ENCODE results near the gene IPPK.

IPPK gene

DNA sequence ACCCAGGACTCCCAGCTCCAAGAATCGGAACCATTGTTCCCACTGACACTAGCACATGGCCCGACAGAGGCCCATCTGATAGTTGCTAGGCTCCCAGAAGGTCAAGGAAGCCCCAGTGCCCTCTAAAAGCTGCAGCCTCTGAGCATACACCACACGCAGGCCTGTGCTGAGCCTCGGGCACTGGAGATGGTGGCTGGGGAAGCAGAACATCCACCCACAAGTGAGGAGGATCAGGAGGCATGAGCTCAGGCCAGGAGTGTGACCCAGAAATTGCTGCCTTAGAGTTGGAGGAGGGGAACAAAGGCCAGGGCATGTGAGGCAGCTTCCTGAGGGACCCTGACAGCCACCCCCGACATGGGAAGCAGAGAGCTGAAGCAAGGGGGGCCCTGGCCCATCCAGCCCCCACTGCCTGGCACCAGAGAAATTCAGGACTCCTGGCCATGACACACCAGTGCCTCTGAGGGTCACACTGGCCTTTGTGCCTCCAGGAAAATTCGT lies 21.4 kb downstream of the IPPK start:
- Histone ChIP-seq H3K4me3 (ENCODE audit: low read depth, low read length) (no peak overlapping the region), H3K27me3 (ENCODE audit: insufficient read depth, low read length) (no peaks in the 10 kb centered on the region), H2AFZ (ENCODE audit: low read length, unreplicated experiment) (no peak overlapping the region), H3K79me2 (ENCODE audit: control insufficient read depth, insufficient read depth, low read length, unreplicated experiment) (peaks cover 4% of the 10 kb centered on the region), H3K27ac (ENCODE audit: low read depth, low read length) (no peak overlapping the region), H3K36me3 (ENCODE audit: insufficient read depth, low read length) (peaks cover 29% of the 10 kb centered on the region; the same call in 1 of the 2 replicates), H3K4me1 (ENCODE audit: control insufficient read depth, insufficient read depth, low read length, unreplicated experiment) (no peaks in the 10 kb centered on the region)

DNA sequence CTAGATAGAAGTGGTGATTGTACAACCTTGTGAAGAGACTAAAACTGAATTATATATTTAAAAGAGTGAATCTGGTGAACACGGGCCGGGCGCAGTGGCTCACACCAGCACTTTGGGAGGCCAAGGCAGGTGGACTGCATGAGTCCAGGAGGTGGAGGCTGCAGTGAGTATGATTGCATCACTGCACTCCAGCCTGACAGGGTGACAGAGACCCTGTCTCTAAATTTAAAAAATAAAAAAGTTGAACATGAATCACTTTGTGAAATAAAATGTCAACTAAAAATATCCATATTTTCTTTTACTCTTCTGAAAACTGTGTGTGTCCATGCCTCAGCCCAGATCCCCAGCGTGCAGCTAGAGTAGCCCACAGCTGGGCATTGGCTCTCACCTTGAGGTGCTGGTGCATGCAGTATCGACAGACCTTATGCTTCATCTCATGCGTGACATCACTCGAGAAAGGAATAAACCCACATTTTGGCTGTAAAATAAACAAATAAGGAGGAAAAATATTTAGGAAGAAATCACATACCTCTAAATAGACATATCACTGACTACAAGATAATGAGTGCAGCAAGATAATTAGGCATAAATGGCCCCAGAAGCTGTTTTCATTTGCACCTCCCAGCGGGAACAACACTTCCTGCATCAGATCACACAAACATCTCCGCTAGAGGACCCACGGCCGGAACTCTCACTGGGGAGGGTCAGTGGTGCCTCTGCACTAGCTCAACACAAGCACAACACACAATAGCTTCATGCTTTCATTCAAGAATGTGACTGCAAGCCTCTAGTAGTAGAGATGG lies 22.1 kb downstream of the IPPK start:
- H3K36me3 ChIP-seq (ENCODE audit: insufficient read depth, low read length): peaks cover 31% of the 10 kb centered on the region; the same call in 1 of the 2 replicates
- no peaks in the 10 kb centered on the region for H3K4me1 ChIP-seq (ENCODE audit: control insufficient read depth, insufficient read depth, low read length, unreplicated experiment)
- no peaks in the 10 kb centered on the region for H3K79me2 ChIP-seq (ENCODE audit: control insufficient read depth, insufficient read depth, low read length, unreplicated experiment)
- no peak overlapping the region for H2AFZ ChIP-seq (ENCODE audit: low read length, unreplicated experiment)
- no peak overlapping the region for H3K27ac ChIP-seq (ENCODE audit: low read depth, low read length)
- no peak overlapping the region for H3K4me3 ChIP-seq (ENCODE audit: low read depth, low read length)
- H3K27me3 ChIP-seq (ENCODE audit: insufficient read depth, low read length): no peaks in the 10 kb centered on the region

GRCh38 chr9:92645041-92645440 lies 24.9 kb downstream of the IPPK start:
- no peak overlapping the region for H3K27ac ChIP-seq (ENCODE audit: low read depth, low read length)
- H3K4me3 ChIP-seq (ENCODE audit: low read depth, low read length): no peak overlapping the region
- H2AFZ ChIP-seq (ENCODE audit: low read length, unreplicated experiment): no peak overlapping the region
- H3K79me2 ChIP-seq (ENCODE audit: control insufficient read depth, insufficient read depth, low read length, unreplicated experiment): no peaks in the 10 kb centered on the region
- no peaks in the 10 kb centered on the region for H3K27me3 ChIP-seq (ENCODE audit: insufficient read depth, low read length)
- H3K4me1 ChIP-seq (ENCODE audit: control insufficient read depth, insufficient read depth, low read length, unreplicated experiment): no peaks in the 10 kb centered on the region
- peaks cover 29% of the 10 kb centered on the region; the same call in 1 of the 2 replicates for H3K36me3 ChIP-seq (ENCODE audit: insufficient read depth, low read length)

- H3K36me3 ChIP-seq (ENCODE audit: insufficient read depth, low read length): peaks cover 29% of the 10 kb centered on the region; the same call in 1 of the 2 replicates
- no peak overlapping the region for H3K27ac ChIP-seq (ENCODE audit: low read depth, low read length)
- no peaks in the 10 kb centered on the region for H3K4me1 ChIP-seq (ENCODE audit: control insufficient read depth, insufficient read depth, low read length, unreplicated experiment)
- no peaks in the 10 kb centered on the region for H3K79me2 ChIP-seq (ENCODE audit: control insufficient read depth, insufficient read depth, low read length, unreplicated experiment)
- no peak overlapping the region for H3K4me3 ChIP-seq (ENCODE audit: low read depth, low read length)
- no peak overlapping the region for H2AFZ ChIP-seq (ENCODE audit: low read length, unreplicated experiment)
- H3K27me3 ChIP-seq (ENCODE audit: insufficient read depth, low read length): no peaks in the 10 kb centered on the region
Observed at GRCh38 chr9:92644278-92644677, 25.7 kb downstream of the IPPK start.

GRCh38 chr9:92642564-92642963 lies 27.4 kb downstream of the IPPK start:
- H3K4me1 ChIP-seq (ENCODE audit: control insufficient read depth, insufficient read depth, low read length, unreplicated experiment): no peaks in the 10 kb centered on the region
- no peak overlapping the region for H2AFZ ChIP-seq (ENCODE audit: low read length, unreplicated experiment)
- no peak overlapping the region for H3K27ac ChIP-seq (ENCODE audit: low read depth, low read length)
- H3K4me3 ChIP-seq (ENCODE audit: low read depth, low read length): no peak overlapping the region
- peaks cover 29% of the 10 kb centered on the region; the same call in 1 of the 2 replicates for H3K36me3 ChIP-seq (ENCODE audit: insufficient read depth, low read length)
- H3K79me2 ChIP-seq (ENCODE audit: control insufficient read depth, insufficient read depth, low read length, unreplicated experiment): no peaks in the 10 kb centered on the region
- no peaks in the 10 kb centered on the region for H3K27me3 ChIP-seq (ENCODE audit: insufficient read depth, low read length)

DNA sequence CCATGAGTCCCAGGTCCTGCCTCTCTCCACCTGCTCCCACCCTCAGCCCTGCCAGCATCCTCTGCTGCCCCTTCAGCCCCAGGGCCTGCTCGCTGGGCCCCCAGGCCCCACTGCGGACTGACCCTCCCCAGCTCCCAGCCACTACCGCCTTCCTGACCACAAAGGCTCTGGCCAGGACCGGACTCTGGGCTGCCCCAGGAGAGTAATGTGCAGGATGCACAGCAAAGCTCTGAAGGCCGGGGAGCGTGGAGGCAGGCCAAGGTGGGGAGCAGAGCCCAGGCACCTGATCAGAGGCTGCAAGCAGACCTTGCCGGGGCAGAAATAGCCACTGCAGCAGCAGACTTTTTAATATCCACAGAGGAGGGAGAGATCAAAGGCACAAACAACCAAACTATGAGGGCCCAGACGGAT lies 27.9 kb downstream of the IPPK start:
- Histone ChIP-seq H3K79me2 (ENCODE audit: control insufficient read depth, insufficient read depth, low read length, unreplicated experiment) (no peaks in the 10 kb centered on the region), H3K27me3 (ENCODE audit: insufficient read depth, low read length) (no peaks in the 10 kb centered on the region), H3K4me1 (ENCODE audit: control insufficient read depth, insufficient read depth, low read length, unreplicated experiment) (no peaks in the 10 kb centered on the region), H3K36me3 (ENCODE audit: insufficient read depth, low read length) (peaks cover 25% of the 10 kb centered on the region; the same call in 1 of the 2 replicates), H3K27ac (ENCODE audit: low read depth, low read length) (no peak overlapping the region), H2AFZ (ENCODE audit: low read length, unreplicated experiment) (no peak overlapping the region), H3K4me3 (ENCODE audit: low read depth, low read length) (no peak overlapping the region)

DNA sequence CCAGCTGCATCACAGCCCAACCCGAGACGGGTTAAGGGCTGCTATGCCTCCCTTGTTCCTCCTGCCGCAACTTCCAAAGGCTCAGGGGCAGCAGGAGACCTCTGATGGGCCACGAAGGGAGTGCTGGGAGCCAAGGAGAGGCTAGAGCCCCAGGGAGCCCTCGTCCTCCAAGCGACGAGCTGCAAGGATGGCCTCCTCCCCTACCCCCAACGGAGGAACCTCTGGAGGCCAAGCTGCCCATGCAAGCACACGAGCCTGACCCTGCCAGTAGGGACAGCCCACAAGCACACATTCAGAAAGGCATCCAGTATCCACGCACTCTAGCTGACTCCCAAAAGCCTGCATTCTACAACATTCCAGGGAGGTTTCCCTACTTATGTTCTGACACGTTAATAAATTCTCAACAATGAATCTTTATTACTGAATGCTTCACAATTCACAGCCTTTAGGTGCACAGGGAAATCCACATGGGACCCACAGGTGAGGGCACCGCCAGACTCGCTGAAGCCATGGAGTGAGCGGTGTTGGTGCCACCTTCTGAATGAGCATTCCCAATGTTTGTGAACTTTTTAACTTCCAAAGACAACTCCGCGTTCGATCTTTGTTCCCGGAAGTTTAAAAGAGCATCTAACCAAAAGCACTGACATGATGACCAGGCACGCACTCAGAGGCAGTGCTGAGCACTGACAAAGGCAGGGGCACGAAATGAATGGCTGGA lies 28.7 kb downstream of the IPPK start:
- Histone ChIP-seq H3K36me3 (ENCODE audit: insufficient read depth, low read length) (peaks cover 22% of the 10 kb centered on the region; the same call in 1 of the 2 replicates), H3K27me3 (ENCODE audit: insufficient read depth, low read length) (no peaks in the 10 kb centered on the region), H3K27ac (ENCODE audit: low read depth, low read length) (no peak overlapping the region), H2AFZ (ENCODE audit: low read length, unreplicated experiment) (no peak overlapping the region), H3K4me3 (ENCODE audit: low read depth, low read length) (no peak overlapping the region), H3K4me1 (ENCODE audit: control insufficient read depth, insufficient read depth, low read length, unreplicated experiment) (no peaks in the 10 kb centered on the region), H3K79me2 (ENCODE audit: control insufficient read depth, insufficient read depth, low read length, unreplicated experiment) (no peaks in the 10 kb centered on the region)

- H3K36me3 ChIP-seq (ENCODE audit: insufficient read depth, low read length): peaks cover 16% of the 10 kb centered on the region; the same call in 1 of the 2 replicates
Observed at GRCh38 chr9:92640398-92641091, 29.4 kb downstream of the IPPK start.

GRCh38 chr9:92639791-92640271 lies 30.1 kb downstream of the IPPK start:
- no peaks in the 10 kb centered on the region for H3K27me3 ChIP-seq (ENCODE audit: insufficient read depth, low read length)
- H3K36me3 ChIP-seq (ENCODE audit: insufficient read depth, low read length): peaks cover 10% of the 10 kb centered on the region; the same call in 1 of the 2 replicates
- no peaks in the 10 kb centered on the region for H3K79me2 ChIP-seq (ENCODE audit: control insufficient read depth, insufficient read depth, low read length, unreplicated experiment)
- H3K27ac ChIP-seq (ENCODE audit: low read depth, low read length): no peak overlapping the region
- no peaks in the 10 kb centered on the region for H3K4me1 ChIP-seq (ENCODE audit: control insufficient read depth, insufficient read depth, low read length, unreplicated experiment)
- H2AFZ ChIP-seq (ENCODE audit: low read length, unreplicated experiment): no peak overlapping the region
- H3K4me3 ChIP-seq (ENCODE audit: low read depth, low read length): no peak overlapping the region

More at GRCh38 chr9:92640398-92641091, 29.4 kb downstream of the IPPK start:
- H3K79me2 ChIP-seq (ENCODE audit: control insufficient read depth, insufficient read depth, low read length, unreplicated experiment): no peaks in the 10 kb centered on the region
- no peaks in the 10 kb centered on the region for H3K4me1 ChIP-seq (ENCODE audit: control insufficient read depth, insufficient read depth, low read length, unreplicated experiment)
- H3K27me3 ChIP-seq (ENCODE audit: insufficient read depth, low read length): no peaks in the 10 kb centered on the region
- H2AFZ ChIP-seq (ENCODE audit: low read length, unreplicated experiment): no peak overlapping the region
- no peak overlapping the region for H3K4me3 ChIP-seq (ENCODE audit: low read depth, low read length)
- H3K27ac ChIP-seq (ENCODE audit: low read depth, low read length): no peak overlapping the region

DNA sequence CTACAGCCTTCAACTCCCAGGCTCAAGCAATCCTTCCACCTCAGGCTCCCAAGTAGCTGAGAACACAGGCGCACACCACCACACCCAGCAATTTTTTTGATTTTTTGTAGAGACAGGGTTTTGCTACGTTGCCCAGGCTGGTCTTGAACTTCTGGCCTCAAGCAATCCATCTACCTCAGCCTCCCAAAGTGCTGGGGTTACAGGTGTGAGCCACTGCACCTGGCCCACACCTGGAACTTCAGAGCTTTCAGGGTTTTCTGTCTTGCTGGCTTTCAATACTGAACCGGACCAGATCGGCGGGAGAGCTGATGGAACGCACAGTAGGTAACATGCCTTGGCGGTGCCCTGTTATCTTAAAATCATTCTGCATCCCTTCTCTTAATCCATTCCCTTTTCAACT lies 30.8 kb downstream of the IPPK start:
- peaks cover 8% of the 10 kb centered on the region; the same call in 1 of the 2 replicates for H3K36me3 ChIP-seq (ENCODE audit: insufficient read depth, low read length)

More for the DNA sequence above, 30.8 kb downstream of the IPPK start:
- H3K79me2 ChIP-seq (ENCODE audit: control insufficient read depth, insufficient read depth, low read length, unreplicated experiment): no peaks in the 10 kb centered on the region
- no peak overlapping the region for H2AFZ ChIP-seq (ENCODE audit: low read length, unreplicated experiment)
- H3K27me3 ChIP-seq (ENCODE audit: insufficient read depth, low read length): no peaks in the 10 kb centered on the region
- H3K27ac ChIP-seq (ENCODE audit: low read depth, low read length): no peak overlapping the region
- no peaks in the 10 kb centered on the region for H3K4me1 ChIP-seq (ENCODE audit: control insufficient read depth, insufficient read depth, low read length, unreplicated experiment)
- H3K4me3 ChIP-seq (ENCODE audit: low read depth, low read length): no peak overlapping the region
